GM19193 (cell line): ENCODE data around the gene APBA1.

Source experiments
- POLR2A ChIP-seq: IDR thresholded peaks from 4 replicates; pipeline ENCODE4 v1.6.1; 2011; ENCODE audit not compliant: insufficient read depth, insufficient read length; ENCODE audit errors: extremely low read depth

Gene APBA1

GRCh38 chr9:69433392-69433791, 238.8 kb downstream of the APBA1 start:
- no peak for TF ChIP-seq POLR2A

DNA sequence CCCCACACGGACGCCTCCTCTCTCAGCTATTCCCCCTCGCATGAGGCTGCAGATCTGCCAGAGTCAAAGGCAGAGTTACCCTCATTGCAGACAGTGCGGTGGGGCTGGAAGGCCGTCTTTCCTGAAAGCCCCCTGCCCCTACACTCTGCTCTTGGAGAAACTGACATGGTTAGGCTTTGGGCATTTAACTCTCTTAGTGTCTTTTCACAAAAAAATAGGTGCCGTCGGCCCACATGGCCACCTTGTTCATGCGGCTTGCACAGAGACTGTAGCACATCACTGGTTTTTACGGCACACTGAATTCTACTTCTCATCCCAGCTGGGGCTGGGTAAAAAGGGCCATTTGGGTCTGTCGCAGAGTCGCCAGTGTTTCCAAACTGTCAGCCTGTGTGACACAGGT, 239.5 kb downstream of the APBA1 start:
- no peak for TF ChIP-seq POLR2A

- no peak for TF ChIP-seq POLR2A
Measured at GRCh38 chr9:69431777-69432176, 240.4 kb downstream of the APBA1 start.

- TF ChIP-seq POLR2A = no peak
Measured at GRCh38 chr9:69431203-69431602, 241.0 kb downstream of the APBA1 start.

DNA sequence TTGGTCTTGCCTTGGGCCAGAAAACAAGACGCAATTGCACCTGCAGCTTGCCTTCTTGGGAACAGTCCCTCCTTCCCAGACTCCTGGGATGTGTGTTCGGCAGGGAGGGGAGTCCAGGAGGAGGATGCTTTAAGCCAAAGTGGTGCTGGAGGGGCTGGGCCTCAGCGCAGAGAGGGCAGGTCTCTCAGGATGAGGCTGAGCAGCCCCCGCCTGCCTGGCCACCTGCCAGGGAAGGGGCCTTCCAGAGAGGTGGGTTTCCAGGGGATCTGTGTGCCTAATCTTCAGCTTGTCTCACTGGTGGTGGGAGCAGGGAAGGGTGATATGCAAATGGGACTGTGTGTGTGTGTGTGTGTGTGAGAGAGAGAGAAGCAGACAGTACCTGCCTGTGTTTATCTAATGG, 242.0 kb downstream of the APBA1 start:
- TF ChIP-seq POLR2A = no peak

DNA sequence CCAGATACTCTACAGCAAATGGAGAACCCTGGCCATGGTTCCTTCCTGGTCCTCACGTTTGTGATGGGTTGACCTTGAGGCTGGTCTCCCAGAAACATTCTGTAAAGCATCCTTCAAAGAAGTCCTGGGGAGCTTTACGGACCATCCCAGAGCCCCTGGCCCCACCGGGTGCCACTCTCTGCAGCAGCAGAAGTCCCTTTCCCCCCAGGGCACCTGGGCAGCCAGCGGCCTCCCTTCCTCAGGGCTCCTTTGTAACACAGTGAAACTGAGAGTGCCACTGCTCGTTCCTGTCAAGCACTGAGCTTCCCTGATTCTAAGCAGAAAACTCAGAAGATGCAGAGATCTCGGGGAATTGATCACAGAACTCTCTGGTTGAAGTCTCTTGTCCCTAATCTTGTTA, 242.9 kb downstream of the APBA1 start:
- no peak for TF ChIP-seq POLR2A

DNA sequence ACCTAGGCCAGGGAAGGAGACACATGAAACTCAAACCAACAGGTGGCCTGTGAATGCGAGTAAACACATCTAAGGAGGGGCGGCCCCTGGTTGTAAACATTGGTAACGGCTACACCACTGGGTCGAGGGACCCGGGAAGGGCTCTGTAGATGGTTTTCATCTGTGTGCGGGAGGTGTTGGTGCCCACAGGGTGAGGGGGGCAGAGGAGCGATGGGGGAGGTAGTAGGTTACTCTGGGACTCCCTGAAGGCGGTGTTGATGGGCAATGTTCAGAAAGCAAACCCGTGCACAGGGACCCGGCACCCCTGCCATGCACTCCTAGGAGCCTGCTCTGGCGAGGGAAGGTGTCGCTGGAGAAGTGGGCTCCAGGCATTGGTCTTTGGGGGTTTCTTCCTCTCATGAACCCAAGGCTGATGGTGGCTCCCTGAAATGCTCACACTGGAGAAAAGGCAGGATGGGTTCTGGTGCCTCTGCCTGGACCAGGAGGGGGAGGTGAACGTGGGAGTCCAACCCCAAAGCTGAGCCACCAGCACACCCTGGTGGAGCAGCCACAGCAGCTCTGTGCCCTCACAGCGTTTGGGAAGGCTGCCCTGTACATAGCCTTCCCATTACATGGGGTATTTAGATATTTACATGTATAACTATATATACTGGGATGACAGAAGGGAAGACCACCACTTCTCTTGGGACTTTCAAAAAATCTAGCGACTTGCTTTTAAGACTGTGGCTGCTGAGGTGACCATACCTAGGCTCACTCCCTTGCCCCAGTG, 244.0 kb downstream of the APBA1 start:
- no peak for TF ChIP-seq POLR2A

GRCh38 chr9:69427286-69427685, 244.9 kb downstream of the APBA1 start:
- no peak for TF ChIP-seq POLR2A

GRCh38 chr9:69425136-69425801, 246.9 kb downstream of the APBA1 start:
- TF ChIP-seq POLR2A = no peak

GRCh38 chr9:69421908-69422801, 250.0 kb downstream of the APBA1 start:
- TF ChIP-seq POLR2A = no peak

DNA sequence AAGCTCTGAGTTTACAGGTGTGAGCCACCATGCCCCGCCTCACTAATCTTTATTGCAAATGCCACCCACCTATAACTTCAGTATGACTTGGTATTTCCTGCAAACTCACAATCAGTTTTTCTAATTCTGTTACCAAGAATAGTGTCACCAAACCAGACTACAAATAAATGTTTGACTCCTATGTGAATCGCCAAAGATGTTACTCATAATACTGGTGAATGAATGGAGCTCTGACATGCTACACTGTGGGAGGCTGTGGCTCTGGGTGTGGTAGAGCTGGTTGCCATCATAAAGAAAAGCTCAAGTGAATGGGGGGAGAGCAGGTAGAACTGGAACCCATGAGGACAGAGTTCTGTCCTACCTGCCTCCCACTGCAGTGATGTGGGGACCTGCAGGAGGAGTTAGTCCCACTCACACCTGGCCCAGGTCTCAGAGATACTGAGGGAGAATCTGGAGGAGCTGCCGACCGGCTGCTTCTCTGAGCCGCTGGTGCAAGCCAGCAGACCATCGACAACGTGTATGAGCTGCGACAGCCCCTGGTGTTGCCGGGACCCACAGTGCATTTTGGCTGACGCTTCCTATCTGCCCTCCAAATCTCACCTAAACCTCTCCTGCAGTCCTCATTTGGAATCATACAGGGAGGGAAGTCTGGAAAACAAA, 251.4 kb downstream of the APBA1 start:
- TF ChIP-seq POLR2A = no peak

- TF ChIP-seq POLR2A = no peak
Measured at GRCh38 chr9:69412741-69413150, 259.4 kb downstream of the APBA1 start.

- TF ChIP-seq POLR2A = no peak
Measured at GRCh38 chr9:69411931-69412740, 260.0 kb downstream of the APBA1 start.

- TF ChIP-seq POLR2A = no peak
Measured at GRCh38 chr9:69411246-69411645, 260.9 kb downstream of the APBA1 start.
